Measurements from ENCODE around the gene USP38. TPM values are rescaled to one million over a fixed set of nuclear protein-coding genes. Genes with fewer than 3 reads are reported as not detected.
"Not testable (repeated sequence)": the region's sequence is repeated elsewhere in the genome, so short reads cannot be mapped to it uniquely, and the experiment has no call there.

Gene USP38
- total RNA-seq, 1 donor from 2014 or later: 6.7 TPM

DNA sequence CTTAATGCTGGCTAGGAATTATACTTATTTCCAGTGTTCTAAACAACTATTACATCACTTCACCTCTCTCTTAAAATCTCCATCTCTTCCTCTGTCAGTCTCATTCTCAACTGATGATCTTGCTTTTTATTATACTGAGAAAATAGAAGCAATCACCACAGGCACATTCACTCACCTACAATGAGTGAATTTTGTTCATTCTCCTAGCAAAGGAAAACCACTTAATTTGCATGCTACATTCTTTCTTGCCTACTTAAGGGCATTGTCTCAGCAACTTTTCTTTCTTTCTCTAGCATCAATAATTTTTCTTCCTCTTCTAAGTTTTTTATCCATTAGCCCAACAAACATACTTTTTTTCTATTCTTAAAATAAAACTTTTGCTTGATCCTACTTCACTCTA lies 21.1 kb upstream of the USP38 start:
- intact Hi-C loops (cut with DNase I): no loop called here
- Histone ChIP-seq H3K27me3 (no peaks in the 10 kb centered on the region), H3K9me3 (peaks cover 0 to 43% of the 10 kb centered on the region in 2 donors), H3K4me1 (no peaks in the 10 kb centered on the region), H3K4me3 (no peak overlapping the region), H3K36me3 (no peaks in the 10 kb centered on the region), H3K27ac (no peak overlapping the region)
- TF ChIP-seq, protein P1, sequence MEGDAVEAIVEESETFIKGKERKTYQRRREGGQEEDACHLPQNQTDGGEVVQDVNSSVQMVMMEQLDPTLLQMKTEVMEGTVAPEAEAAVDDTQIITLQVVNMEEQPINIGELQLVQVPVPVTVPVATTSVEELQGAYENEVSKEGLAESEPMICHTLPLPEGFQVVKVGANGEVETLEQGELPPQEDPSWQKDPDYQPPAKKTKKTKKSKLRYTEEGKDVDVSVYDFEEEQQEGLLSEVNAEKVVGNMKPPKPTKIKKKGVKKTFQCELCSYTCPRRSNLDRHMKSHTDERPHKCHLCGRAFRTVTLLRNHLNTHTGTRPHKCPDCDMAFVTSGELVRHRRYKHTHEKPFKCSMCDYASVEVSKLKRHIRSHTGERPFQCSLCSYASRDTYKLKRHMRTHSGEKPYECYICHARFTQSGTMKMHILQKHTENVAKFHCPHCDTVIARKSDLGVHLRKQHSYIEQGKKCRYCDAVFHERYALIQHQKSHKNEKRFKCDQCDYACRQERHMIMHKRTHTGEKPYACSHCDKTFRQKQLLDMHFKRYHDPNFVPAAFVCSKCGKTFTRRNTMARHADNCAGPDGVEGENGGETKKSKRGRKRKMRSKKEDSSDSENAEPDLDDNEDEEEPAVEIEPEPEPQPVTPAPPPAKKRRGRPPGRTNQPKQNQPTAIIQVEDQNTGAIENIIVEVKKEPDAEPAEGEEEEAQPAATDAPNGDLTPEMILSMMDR (IDR thresholded peaks at IDR 0.05): no peak
- no peak for DNase-seq (ENCODE audit: low spot score in 2 of 2)

DNA sequence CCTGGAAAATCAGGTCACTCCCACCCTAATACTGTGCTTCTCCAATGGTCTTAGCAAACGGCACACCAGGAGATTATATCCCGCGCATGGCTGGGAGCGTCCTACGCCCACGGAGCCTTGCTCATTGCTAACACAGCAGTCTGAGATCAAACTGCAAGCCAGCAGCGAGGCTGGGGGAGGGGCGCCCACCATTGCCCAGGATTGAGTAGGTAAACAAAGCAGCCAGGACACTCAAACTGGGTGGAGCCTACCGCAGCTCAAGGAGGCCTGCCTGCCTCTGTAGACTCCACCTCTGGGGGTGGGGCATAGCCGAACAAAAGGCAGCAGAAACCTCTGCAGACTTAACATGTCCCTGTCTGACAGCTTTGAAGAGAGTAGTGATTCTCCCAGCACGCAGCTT lies 18.0 kb upstream of the USP38 start:
- DNase-seq (ENCODE audit: low spot score in 2 of 2); H3K4me1 ChIP-seq; H3K4me3 ChIP-seq; H3K27me3 ChIP-seq; intact Hi-C loops (cut with DNase I); H3K36me3 ChIP-seq; H3K27ac ChIP-seq: not testable (repeated sequence)
- peaks cover 0 to 20% of the 10 kb centered on the region in 2 donors for H3K9me3 ChIP-seq

DNA sequence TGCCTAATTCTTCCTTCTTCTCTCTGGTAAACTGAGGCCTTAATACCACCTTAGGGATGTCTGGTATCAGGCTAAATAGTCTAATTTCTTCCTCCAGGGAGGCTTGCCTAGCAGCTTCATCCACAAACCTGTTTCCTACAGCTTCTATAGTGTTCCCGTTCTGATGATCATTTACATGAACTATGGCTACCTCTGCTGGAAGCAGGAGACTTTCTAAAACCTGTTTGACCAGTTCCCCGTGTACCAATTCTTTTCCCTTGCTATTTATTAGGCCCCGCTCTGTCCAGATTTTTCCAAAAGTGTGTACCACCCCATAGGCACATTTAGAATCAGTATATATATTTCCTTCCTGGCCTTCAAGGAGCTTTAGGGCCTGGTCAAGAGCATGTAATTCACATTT lies 5.8 kb upstream of the USP38 start:
- TF ChIP-seq, protein P1 (IDR thresholded peaks at IDR 0.05): no peak
- intact Hi-C loops (cut with DNase I): no loop called here
- Histone ChIP-seq H3K9me3 (peaks cover 0 to 10% of the 10 kb centered on the region in 2 donors), H3K27me3 (no peaks in the 10 kb centered on the region), H3K36me3 (no peaks in the 10 kb centered on the region), H3K4me3 (no peak overlapping the region), H3K4me1 (peaks cover 1 to 4% of the 10 kb centered on the region in 2 donors), H3K27ac (no peak overlapping the region)
- no peak for DNase-seq (ENCODE audit: low spot score in 2 of 2)

DNA sequence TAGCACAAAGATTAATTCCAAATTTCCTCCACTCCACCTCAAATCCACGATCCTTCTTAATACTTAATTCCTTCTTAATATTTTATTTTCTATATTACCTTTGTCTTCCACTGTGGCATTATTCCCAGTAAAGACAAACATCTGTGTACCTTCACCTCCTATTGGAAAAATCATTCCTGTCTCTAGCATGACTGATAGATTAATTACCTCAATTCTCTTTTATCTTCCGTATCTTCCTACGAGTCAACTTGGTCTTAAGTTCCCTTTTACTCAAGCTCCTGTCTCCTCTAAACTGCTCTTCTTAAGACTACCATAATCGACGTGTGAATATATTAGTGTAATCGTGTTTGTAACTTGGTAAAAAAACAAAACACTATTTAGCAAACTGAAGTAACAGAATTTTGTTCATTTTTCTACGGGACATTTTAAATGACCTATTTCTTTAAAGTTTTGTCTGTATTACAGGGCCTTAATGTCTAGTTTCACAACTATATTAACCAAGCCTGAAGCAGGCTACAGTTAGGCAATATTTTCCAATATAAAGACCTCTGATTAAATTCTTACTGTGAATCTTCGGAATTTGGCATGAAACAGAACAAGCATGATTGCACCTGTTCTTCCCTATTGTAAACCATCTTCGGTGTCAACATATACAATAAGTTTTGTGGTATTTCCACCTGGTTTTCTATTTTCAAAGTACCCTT lies 1.1 kb upstream of the USP38 start:
- Histone ChIP-seq H3K4me1 (peaks cover 4 to 18% of the 10 kb centered on the region in 2 donors), H3K4me3 (peak overlapping the region; percentile 77 to 80), H3K27ac (peak overlapping the region; percentile 94 to 95), H3K9me3 (no peaks in the 10 kb centered on the region), H3K36me3 (no peaks in the 10 kb centered on the region), H3K27me3 (no peaks in the 10 kb centered on the region)
- no peak for DNase-seq (ENCODE audit: low spot score in 2 of 2)
- intact Hi-C loops (cut with DNase I): loop anchor here (1.0 to 10.0 kb wide), 3 partner anchors 330 to 1546 kb away; partner anchors contain the start of genes IL15 and SMARCA5
- TF ChIP-seq, protein P1 (IDR thresholded peaks at IDR 0.05): no peak

DNA sequence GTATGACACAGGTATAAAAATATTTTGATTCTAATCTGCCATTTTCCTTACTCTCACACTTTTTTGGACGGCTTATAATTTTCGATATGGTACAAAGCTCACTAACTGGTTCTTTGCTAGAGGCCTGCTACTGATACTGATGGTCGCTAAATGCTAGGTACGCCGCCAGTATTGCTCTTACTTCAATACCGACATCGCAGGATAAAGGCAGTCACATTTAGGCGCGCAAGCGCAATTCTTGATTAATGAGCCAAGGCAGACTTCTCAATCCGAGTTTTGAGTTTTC lies 557 bp upstream of the USP38 start:
- H3K9me3 ChIP-seq: no peaks in the 10 kb centered on the region
- peak overlapping the region; percentile 77 to 80 for H3K4me3 ChIP-seq
- no peaks in the 10 kb centered on the region for H3K36me3 ChIP-seq
- intact Hi-C loops (cut with DNase I): loop anchor here (1.0 to 10.0 kb wide), 3 partner anchors 329 to 1547 kb away; partner anchors contain the start of genes IL15 and SMARCA5
- H3K27me3 ChIP-seq: no peaks in the 10 kb centered on the region
- peak overlapping the region; percentile 94 to 95 for H3K27ac ChIP-seq
- peaks cover 6 to 22% of the 10 kb centered on the region in 2 donors for H3K4me1 ChIP-seq
- no peak for DNase-seq (ENCODE audit: low spot score in 2 of 2)
- TF ChIP-seq, protein P1 (IDR thresholded peaks at IDR 0.05): no peak

DNA sequence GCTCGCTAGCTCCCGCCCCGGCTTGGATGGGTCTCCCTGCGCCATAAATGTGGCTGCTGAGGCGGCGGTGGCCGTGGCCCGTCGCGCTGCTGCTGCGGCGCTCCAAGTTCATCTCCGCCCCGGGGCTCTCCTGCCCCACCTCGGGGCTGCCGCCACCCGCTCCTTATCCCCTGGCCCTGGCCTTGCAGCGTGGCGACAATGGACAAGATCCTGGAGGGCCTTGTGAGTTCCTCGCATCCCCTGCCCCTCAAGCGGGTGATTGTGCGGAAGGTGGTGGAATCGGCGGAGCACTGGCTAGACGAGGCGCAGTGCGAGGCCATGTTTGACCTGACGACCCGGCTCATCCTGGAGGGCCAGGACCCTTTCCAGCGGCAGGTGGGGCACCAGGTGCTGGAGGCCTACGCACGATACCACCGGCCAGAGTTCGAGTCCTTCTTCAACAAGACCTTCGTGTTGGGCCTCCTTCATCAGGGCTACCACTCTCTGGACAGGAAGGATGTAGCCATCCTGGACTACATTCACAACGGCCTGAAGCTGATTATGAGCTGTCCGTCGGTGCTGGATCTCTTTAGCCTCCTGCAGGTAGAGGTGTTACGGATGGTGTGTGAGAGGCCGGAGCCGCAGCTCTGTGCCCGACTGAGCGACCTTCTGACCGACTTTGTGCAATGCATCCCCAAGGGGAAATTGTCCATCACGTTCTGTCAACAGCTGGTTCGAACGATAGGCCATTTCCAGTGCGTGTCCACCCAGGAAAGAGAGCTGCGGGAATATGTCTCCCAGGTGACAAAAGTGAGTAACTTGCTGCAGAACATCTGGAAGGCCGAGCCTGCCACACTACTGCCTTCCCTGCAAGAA lies 763 bp downstream of the USP38 start:
- DNase-seq (ENCODE audit: low spot score in 2 of 2): no peak
- peak overlapping the region; percentile 77 to 80 for H3K4me3 ChIP-seq
- intact Hi-C loops (cut with DNase I): loop anchor here (10.0 kb wide), 1 partner anchor 1091 kb away; no protein-coding TSS in a partner anchor
- H3K27ac ChIP-seq: peak overlapping the region; percentile 94 to 95
- H3K9me3 ChIP-seq: no peaks in the 10 kb centered on the region
- H3K36me3 ChIP-seq: no peaks in the 10 kb centered on the region
- TF ChIP-seq, protein P1 (IDR thresholded peaks at IDR 0.05): no peak
- H3K4me1 ChIP-seq: peaks cover 6 to 23% of the 10 kb centered on the region in 2 donors
- no peaks in the 10 kb centered on the region for H3K27me3 ChIP-seq

All from ascending aorta (tissue), 2 donors.